Prostate gland (tissue), 2 donors: ENCODE results near the gene SNCG.

ENCODE experiments used
- CTCF ChIP-seq, 4 experiments: fragments of 200-600 bp in 2 of 4; fragments of 450-650 bp in 2 of 4; sonication (generic) in 2 of 4; IDR thresholded peaks; 1 replicate in 3 of 4; 2 replicates in 1 of 4; pipeline ENCODE4 v1.5.1; 2016 to 2019; ENCODE audit warnings: antibody characterized with exemption in 4 of 4, mild to moderate bottlenecking in 2 of 4, moderate library complexity in 2 of 4
- POLR2A ChIP-seq: fragments of 450-650 bp; IDR thresholded peaks from one replicate; pipeline ENCODE4 v1.6.1; 2016; ENCODE audit warnings: antibody characterized with exemption, mild to moderate bottlenecking
- POLR2AphosphoS5 ChIP-seq: sonication (generic); formaldehyde crosslinking; IDR thresholded peaks from one replicate; pipeline ENCODE4 v1.6.1; 2017; ENCODE audit warnings: antibody characterized with exemption

- TF ChIP-seq CTCF (IDR thresholded peaks at IDR 0.05) (no peak), POLR2A (no peak), POLR2AphosphoS5 (no peak)
These were observed 28.7 kb upstream of the SNCG start for GRCh38 chr10:86929468-86930380.
